Testis (tissue), 3 donors: Measurements from ENCODE around the gene HOXB3. TPM values are rescaled to one million over a fixed set of nuclear protein-coding genes. Genes with fewer than 3 reads are reported as not detected.

Experiments used
- DNase-seq: peaks from one replicate; pipeline ENCODE4 v3.0.0-alpha.2; 2019
- H3K27ac ChIP-seq, 2 donors: fragments of 200-600 bp; sonication (generic); one replicate each; pipeline ENCODE4 v1.5.1; 2019
- H3K27me3 ChIP-seq: fragments of 200-600 bp; sonication (generic); one replicate; pipeline ENCODE4 v1.5.1; 2019
- H3K36me3 ChIP-seq: fragments of 200-600 bp; sonication (generic); one replicate; pipeline ENCODE4 v1.5.1; 2017; ENCODE audit warnings: low read depth; ENCODE audit errors: missing control alignments
- H3K4me1 ChIP-seq: fragments of 200-600 bp; sonication (generic); one replicate; pipeline ENCODE4 v1.5.1; 2019
- H3K4me3 ChIP-seq, 2 donors: fragments of 200-600 bp; sonication (generic); one replicate each; pipeline ENCODE4 v1.5.1; 2017 to 2019
- H3K9me3 ChIP-seq: fragments of 200-600 bp; sonication (generic); one replicate; pipeline ENCODE4 v1.5.1; 2017
- CTCF ChIP-seq, 3 experiments: fragments of 450-650 bp in 2 of 3; fragments of 200-600 bp in 1 of 3; sonication (generic) in 1 of 3; IDR thresholded peaks; one replicate each; pipeline ENCODE4 v1.5.1; 2016 to 2019; ENCODE audit warnings: antibody characterized with exemption in 3 of 3, mild to moderate bottlenecking in 2 of 3, moderate library complexity in 1 of 3
- POLR2A ChIP-seq: fragments of 450-650 bp; IDR thresholded peaks from one replicate; pipeline ENCODE4 v1.6.1; 2017; ENCODE audit warnings: antibody characterized with exemption, mild to moderate bottlenecking, moderate library complexity
- WGBS, 2 donors: methylation state at CpG; one replicate each; pipeline ENCODE4 v1.1.5; 2018; 5-methylcytosine and 5-hydroxymethylcytosine counted together
- intact Hi-C: fragments of 100-400 bp; cut with DNase I; formaldehyde crosslinking; loops from one replicate; pipeline ENCODE4 v1.15.1; 2023; ENCODE audit warnings: low total_unique reads
- polyA plus RNA-seq: library from polyadenylated mRNA; stranded (reverse); fragments of 350-450 nt; fragmentation: Illumina TruSeq; extraction: RNeasy Lipid Tissue Mini Kit (QIAGEN cat#74804); gene quantifications from one replicate; pipeline ENCODE4 v1.2.3, GENCODE V29; 2014; ENCODE audit warnings: low read depth, low replicate concordance; ENCODE audit not compliant: insufficient read depth
- total RNA-seq, 2 donors: library from RNA; depleted of rRNA; stranded (reverse); fragments of >200 nt; gene quantifications; one replicate each; pipeline ENCODE4 v1.2.3, GENCODE V29; 2016

HOXB3 gene
- total and polyA plus RNA-seq, 3 donors from 2014 or later: 9.2 to 11.4 (median 10.6) TPM

DNA sequence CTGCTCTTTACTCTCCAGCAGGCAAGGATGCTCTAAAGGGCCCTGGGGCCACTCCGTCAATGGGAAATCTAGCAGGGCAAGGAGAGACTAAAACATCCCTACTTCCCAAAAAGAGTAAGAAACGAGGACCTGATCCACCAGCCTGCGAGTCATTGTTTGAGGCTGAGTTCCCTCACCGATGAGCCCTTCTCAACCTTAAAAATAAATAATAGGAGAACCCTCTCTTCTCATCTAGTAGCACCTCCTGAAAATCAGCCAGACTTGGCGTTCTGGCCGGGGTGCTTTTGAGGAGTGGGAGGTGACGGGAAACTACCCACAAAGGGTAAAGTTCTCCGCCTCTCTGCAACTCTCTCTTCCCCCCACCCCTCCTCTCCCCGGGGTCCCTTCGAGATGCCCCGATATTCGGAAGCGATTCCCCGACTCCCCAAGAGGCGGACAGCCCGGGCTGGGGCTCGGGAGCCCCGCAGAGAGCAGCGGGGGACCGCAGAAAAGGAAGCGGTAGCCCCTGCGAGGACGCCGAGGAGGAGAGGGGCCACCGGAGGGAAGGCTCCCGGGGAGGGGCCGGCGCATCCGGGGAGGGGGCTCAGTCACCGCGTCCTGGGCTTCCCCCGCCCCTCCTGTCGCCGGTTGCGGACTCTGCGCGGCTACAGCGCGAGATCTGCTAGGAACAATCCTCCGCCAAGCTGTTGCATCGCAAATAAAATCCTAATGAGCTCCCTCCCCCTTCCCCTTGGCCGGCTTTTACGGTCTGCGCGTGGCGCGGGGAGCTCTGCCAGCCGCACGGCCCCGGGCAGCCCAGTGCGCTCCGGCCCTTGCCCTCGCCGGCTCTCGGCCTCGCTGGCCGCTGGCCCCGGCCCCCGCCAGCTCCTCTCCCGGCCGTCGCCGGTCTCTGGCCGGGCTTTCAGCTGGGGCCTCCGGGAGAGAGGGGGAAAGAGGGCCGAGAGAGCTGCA is 34.8 kb upstream of the HOXB3 start:
- Histone ChIP-seq H3K9me3 (no peaks in the 10 kb centered on the region), H3K27ac (no peak overlapping the region), H3K36me3 (no peaks in the 10 kb centered on the region), H3K27me3 (no peaks in the 10 kb centered on the region), H3K4me1 (peaks cover 7% of the 10 kb centered on the region), H3K4me3 (peak overlapping the region; percentile 26 to 48)
- intact Hi-C loops: no loop called here
- 1% methylated on average over 38 to 54 of the region's 66 CpGs for WGBS, 2 donors
- DNase-seq: no peak
- no peak for TF ChIP-seq CTCF (IDR thresholded peaks at IDR 0.05)
- TF ChIP-seq POLR2A: no peak

GRCh38 chr17:48624118-48624517 is 34.1 kb upstream of the HOXB3 start:
- no peak overlapping the region for H3K4me3 ChIP-seq
- H3K36me3 ChIP-seq: no peaks in the 10 kb centered on the region
- 28 to 40% methylated on average over 5 of the region's 5 CpGs for WGBS, 2 donors
- H3K27me3 ChIP-seq: no peaks in the 10 kb centered on the region
- no peak for DNase-seq
- TF ChIP-seq POLR2A (no peak), CTCF (IDR thresholded peaks at IDR 0.05) (no peak)
- intact Hi-C loops: no loop called here
- no peak overlapping the region for H3K27ac ChIP-seq
- H3K4me1 ChIP-seq: peaks cover 7% of the 10 kb centered on the region
- no peaks in the 10 kb centered on the region for H3K9me3 ChIP-seq

- TF ChIP-seq POLR2A (no peak), CTCF (IDR thresholded peaks at IDR 0.05) (no peak)
- Histone ChIP-seq H3K4me1 (peaks cover 7% of the 10 kb centered on the region), H3K4me3 (no peak overlapping the region), H3K27me3 (no peaks in the 10 kb centered on the region), H3K36me3 (no peaks in the 10 kb centered on the region), H3K27ac (no peak overlapping the region), H3K9me3 (no peaks in the 10 kb centered on the region)
- DNase-seq: no peak
- intact Hi-C loops: no loop called here
- 46 to 47% methylated on average over 4 of the region's 4 CpGs for WGBS, 2 donors
These were observed 33.5 kb upstream of the HOXB3 start for GRCh38 chr17:48623583-48623982.

DNA sequence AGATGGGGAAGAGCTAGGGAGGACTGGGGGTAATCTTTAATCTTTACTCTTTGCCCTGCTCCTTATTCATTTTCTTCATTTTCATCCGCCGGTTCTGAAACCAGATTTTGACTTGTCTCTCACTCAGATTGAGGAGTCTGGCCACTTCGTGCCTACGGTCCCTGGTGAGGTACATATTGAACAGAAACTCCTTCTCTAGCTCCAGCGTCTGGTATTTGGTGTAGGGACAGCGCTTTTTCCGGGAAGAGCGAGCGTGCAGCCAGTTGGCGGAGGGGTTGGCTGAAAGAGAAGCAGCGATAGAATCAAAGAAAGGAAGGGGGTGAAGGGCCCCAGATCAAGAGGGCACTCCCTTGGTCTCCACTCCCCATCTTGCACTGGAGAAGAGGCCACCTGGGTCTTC is 32.8 kb upstream of the HOXB3 start:
- 36 to 45% methylated on average over 11 of the region's 11 CpGs for WGBS, 2 donors
- no peak for DNase-seq
- TF ChIP-seq CTCF (IDR thresholded peaks at IDR 0.05) (no peak), POLR2A (no peak)
- Histone ChIP-seq H3K36me3 (no peaks in the 10 kb centered on the region), H3K9me3 (no peaks in the 10 kb centered on the region), H3K27ac (no peak overlapping the region), H3K4me1 (peaks cover 7% of the 10 kb centered on the region), H3K4me3 (no peak overlapping the region), H3K27me3 (peaks cover 4% of the 10 kb centered on the region)
- intact Hi-C loops: no loop called here
